GM23248 (cell line): Measurements from ENCODE around the gene NCOA7. TPM values are rescaled to one million over a fixed set of nuclear protein-coding genes. Genes with fewer than 3 reads are reported as not detected.
"Not testable (repeated sequence)": the region's sequence is repeated elsewhere in the genome, so short reads cannot be mapped to it uniquely, and the experiment has no call there.

ENCODE experiments used
- DNase-seq: peaks from one replicate; pipeline ENCODE4 v3.0.0-alpha.2; 2015
- H2AFZ ChIP-seq: fragments of 200-600 bp; sonication (generic); 2 replicates; pipeline ENCODE4 v1.6.1; 2016; ENCODE audit warnings: antibody characterized with exemption
- H3F3A ChIP-seq: fragments of 200-600 bp; sonication (generic); 2 replicates; pipeline ENCODE4 v1.6.1; 2016; ENCODE audit warnings: mild to moderate bottlenecking, antibody characterized with exemption, mixed run types; ENCODE audit not compliant: insufficient read depth
- H3K27ac ChIP-seq: fragments of 200-600 bp; sonication (generic); 2 replicates; pipeline ENCODE4 v1.5.1; 2016; ENCODE audit warnings: mild to moderate bottlenecking
- H3K27me3 ChIP-seq: fragments of 200-600 bp; sonication (generic); replicated peaks from 2 replicates; pipeline ENCODE4 v1.6.1; 2016; ENCODE audit warnings: mild to moderate bottlenecking; ENCODE audit not compliant: insufficient read depth
- H3K36me3 ChIP-seq: fragments of 200-600 bp; sonication (generic); 2 replicates; pipeline ENCODE4 v1.6.1; 2016; ENCODE audit warnings: low read depth, mild to moderate bottlenecking
- H3K4me1 ChIP-seq: fragments of 200-600 bp; sonication (generic); 2 replicates; pipeline ENCODE4 v1.6.1; 2016; ENCODE audit warnings: mild to moderate bottlenecking; ENCODE audit not compliant: insufficient read depth
- H3K4me2 ChIP-seq: fragments of 200-600 bp; sonication (generic); one replicate; pipeline ENCODE4 v1.6.1; 2016; ENCODE audit warnings: mild to moderate bottlenecking; ENCODE audit not compliant: unreplicated experiment
- H3K4me3 ChIP-seq: fragments of 200-600 bp; sonication (generic); 2 replicates; pipeline ENCODE4 v1.5.1; 2016; ENCODE audit warnings: mild to moderate bottlenecking
- H3K79me2 ChIP-seq: fragments of 200-600 bp; sonication (generic); 2 replicates; pipeline ENCODE4 v1.6.1; 2016; ENCODE audit warnings: mild to moderate bottlenecking; ENCODE audit not compliant: insufficient read depth
- H3K9ac ChIP-seq: fragments of 200-600 bp; sonication (generic); 2 replicates; pipeline ENCODE4 v1.6.1; 2016; ENCODE audit warnings: mild to moderate bottlenecking
- H3K9me2 ChIP-seq: fragments of 200-600 bp; sonication (generic); 2 replicates; pipeline ENCODE4 v1.6.1; 2016; ENCODE audit warnings: mixed run types, mild to moderate bottlenecking, moderate library complexity; ENCODE audit not compliant: insufficient read depth
- H3K9me3 ChIP-seq: fragments of 200-600 bp; sonication (generic); one replicate; pipeline ENCODE4 v1.6.1; 2017; ENCODE audit warnings: low read depth
- H4K20me1 ChIP-seq: fragments of 200-600 bp; sonication (generic); 2 replicates; pipeline ENCODE4 v1.6.0; 2016; ENCODE audit not compliant: insufficient read depth
- EZH2 ChIP-seq: fragments of 200-600 bp; sonication (generic); IDR thresholded peaks from 2 replicates; pipeline ENCODE4 v1.6.1; 2018; ENCODE audit warnings: antibody characterized with exemption, mild to moderate bottlenecking; ENCODE audit not compliant: insufficient read depth, poor library complexity, severe bottlenecking
- EZH2phosphoT487 ChIP-seq: fragments of 200-600 bp; sonication (generic); IDR thresholded peaks from 2 replicates; pipeline ENCODE4 v1.6.1; 2018; ENCODE audit warnings: antibody characterized with exemption, moderate library complexity, mild to moderate bottlenecking, low read depth; ENCODE audit not compliant: insufficient read depth
- WGBS, 2 experiments: methylation state at CpG; one replicate each; pipeline ENCODE4 v1.1.6; 2015 to 2017; ENCODE audit warnings: low lambda C conversion rate in 2 of 2, low coverage in 1 of 2; ENCODE audit errors: missing lambda C conversion rate in 2 of 2; 5-methylcytosine and 5-hydroxymethylcytosine counted together
- in situ Hi-C: fragments of 300-500 bp; cut with MboI; formaldehyde crosslinking; loops from 2 replicates; pipeline ENCODE4 v1.15.0; 2020
- polyA plus RNA-seq: library from polyadenylated mRNA; unstranded; fragments of >200 nt; fragmentation: Nextera tagmentation; extraction: Ambion mirVana; gene quantifications from 2 replicates; pipeline ENCODE4 v1.2.1, GENCODE V29; 2016
- total RNA-seq: library from RNA; depleted of rRNA; stranded (reverse); fragments of >200 nt; shearing (Covaris generic); gene quantifications from 2 replicates; pipeline ENCODE4 v1.2.3, GENCODE V29; 2014

Gene NCOA7
- total and polyA plus RNA-seq, 2 experiments from 2014 or later, result 9.5 to 10.2 TPM

DNA sequence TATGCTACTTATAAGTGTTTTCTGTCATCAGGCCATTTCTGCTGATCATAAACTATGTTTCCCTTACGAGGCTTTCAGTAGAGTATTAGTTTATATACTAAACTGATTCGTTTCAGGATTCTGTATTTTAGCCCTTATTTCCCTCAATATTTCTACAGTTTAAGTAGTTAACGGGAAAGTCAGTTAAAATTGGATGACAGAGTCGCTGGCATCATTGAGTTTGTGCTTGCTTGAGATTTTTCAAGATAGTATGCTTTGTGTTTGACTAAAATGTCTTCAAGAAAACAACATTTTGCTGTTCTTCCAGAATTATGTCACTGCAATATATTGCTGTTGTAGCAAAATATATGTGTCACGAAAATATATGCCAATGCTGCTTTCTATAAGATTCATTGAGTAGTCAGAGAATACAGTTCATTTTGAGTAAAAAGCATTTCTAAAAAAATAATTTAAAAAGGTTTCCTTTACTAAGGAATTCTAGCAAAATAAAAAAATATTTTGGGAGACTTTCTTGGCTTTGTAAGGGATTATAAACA is 51.4 kb downstream of the NCOA7 start:
- Histone ChIP-seq H3K4me3 (no peak overlapping the region), H3K9me2 (no peaks in the 10 kb centered on the region), H3K27me3 (no peaks in the 10 kb centered on the region), H4K20me1 (no peaks in the 10 kb centered on the region), H3K36me3 (no peaks in the 10 kb centered on the region), H3K9me3 (no peaks in the 10 kb centered on the region), H3K79me2 (no peaks in the 10 kb centered on the region), H3F3A (no peaks in the 10 kb centered on the region), H3K27ac (no peak overlapping the region), H3K9ac (no peak overlapping the region), H3K4me2 (no peak overlapping the region), H3K4me1 (no peaks in the 10 kb centered on the region), H2AFZ (no peak overlapping the region)
- TF ChIP-seq EZH2phosphoT487 (no peak), EZH2 (no peak)
- no peak for DNase-seq
- WGBS, 2 experiments, result 70 to 71% methylated on average over 5 of the region's 5 CpGs
- in situ Hi-C loops, result no loop called here

DNA sequence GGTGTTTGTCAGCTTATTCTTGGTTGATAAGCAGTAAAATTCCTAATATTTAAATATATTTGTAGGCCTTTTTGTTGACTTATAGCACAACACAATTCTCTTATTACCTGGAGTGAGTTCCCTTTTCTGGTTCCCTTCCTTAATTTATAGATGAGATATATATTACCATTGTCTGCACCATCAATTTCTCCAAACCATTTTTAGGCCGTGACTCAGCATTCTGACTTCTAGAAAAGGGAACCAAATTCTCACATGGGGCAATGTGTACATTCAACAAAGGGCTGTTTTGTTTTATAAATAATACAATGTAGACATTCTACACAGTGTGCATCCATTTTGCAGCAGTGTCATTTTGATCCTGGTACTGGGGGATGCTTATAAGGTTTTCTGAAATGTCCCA is 52.8 kb downstream of the NCOA7 start:
- in situ Hi-C loops, result no loop called here
- DNase-seq, result no peak
- 91 to 95% methylated on average over 1 of the region's 1 CpG for WGBS, 2 experiments
- TF ChIP-seq EZH2, result no peak
- no peak for TF ChIP-seq EZH2phosphoT487
- H2AFZ ChIP-seq, result no peak overlapping the region
- H3K9me2 ChIP-seq, result no peaks in the 10 kb centered on the region
- H3K4me1 ChIP-seq, result no peaks in the 10 kb centered on the region
- no peak overlapping the region for H3K4me2 ChIP-seq
- H3K27me3 ChIP-seq, result no peaks in the 10 kb centered on the region
- H3K79me2 ChIP-seq, result no peaks in the 10 kb centered on the region
- no peaks in the 10 kb centered on the region for H3F3A ChIP-seq
- H3K9me3 ChIP-seq, result no peaks in the 10 kb centered on the region
- no peak overlapping the region for H3K27ac ChIP-seq
- H3K36me3 ChIP-seq, result no peaks in the 10 kb centered on the region
- H3K4me3 ChIP-seq, result no peak overlapping the region
- no peaks in the 10 kb centered on the region for H4K20me1 ChIP-seq
- no peak overlapping the region for H3K9ac ChIP-seq

DNA sequence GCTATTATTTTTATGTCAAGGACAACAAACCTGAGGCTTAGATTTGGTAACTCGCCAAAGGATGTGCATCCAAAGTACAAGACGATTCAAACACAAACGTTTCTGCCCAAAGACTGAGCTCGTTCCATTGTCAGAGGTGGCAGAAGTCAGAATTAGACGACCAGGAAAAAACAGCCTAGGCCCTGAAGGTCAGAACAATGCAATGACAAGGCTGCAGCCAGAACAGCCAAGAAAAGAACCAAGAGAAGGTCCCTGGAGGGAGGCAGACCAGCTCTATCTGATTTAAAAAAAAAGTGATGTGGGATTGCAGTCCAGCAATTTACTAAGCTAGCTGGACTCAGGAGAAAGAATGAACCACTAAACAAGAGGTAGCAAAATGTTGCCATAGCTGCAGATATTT is 54.2 kb downstream of the NCOA7 start:
- DNase-seq, result no peak
- Histone ChIP-seq H3K4me3 (no peak overlapping the region), H2AFZ (no peak overlapping the region), H3F3A (no peaks in the 10 kb centered on the region), H3K9me3 (no peaks in the 10 kb centered on the region), H3K4me1 (no peaks in the 10 kb centered on the region), H3K9ac (no peak overlapping the region), H3K27ac (no peak overlapping the region), H3K79me2 (no peaks in the 10 kb centered on the region), H3K9me2 (no peaks in the 10 kb centered on the region), H4K20me1 (no peaks in the 10 kb centered on the region), H3K27me3 (no peaks in the 10 kb centered on the region), H3K4me2 (no peak overlapping the region), H3K36me3 (no peaks in the 10 kb centered on the region)
- in situ Hi-C loops, result no loop called here
- TF ChIP-seq EZH2phosphoT487 (no peak), EZH2 (no peak)
- 48% methylated on average over 5 of the region's 5 CpGs for WGBS, 2 experiments

DNA sequence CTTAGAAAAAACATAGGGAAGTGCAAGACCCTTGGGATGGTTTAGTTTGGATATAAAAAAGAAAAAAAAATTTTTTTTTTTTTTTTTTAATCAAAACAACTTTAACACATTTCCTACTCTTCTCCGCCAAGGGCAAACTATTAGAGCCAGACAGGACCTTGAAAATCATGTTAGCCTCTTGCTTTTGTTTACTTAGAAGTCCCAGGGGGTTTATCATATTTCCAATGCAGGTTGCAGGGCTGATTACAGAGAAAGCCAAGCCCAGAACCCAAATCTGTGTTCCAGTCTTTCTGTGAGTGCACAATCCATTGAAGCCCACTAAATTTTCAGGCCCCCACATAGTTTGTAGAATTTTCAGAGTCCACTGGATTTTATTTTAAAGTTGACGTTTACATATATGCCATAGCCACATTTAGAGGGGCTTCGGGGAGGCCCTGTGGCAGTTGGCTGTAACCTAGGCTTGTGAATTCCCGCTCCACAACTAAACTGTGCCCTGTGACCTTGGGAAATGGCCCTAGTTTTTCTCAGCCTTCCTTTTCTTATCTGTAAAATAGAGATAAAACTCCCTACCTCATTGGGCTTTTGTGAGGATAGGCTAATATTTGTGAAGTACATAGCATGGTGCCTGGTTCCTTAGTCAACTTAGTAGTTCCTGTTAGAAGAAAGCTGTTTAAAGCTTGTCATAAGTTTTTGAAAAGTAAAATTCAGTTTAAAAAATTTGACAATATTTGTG is 55.7 kb downstream of the NCOA7 start:
- no peak overlapping the region for H3K9ac ChIP-seq
- H3K9me3 ChIP-seq, result no peaks in the 10 kb centered on the region
- H2AFZ ChIP-seq, result no peak overlapping the region
- no peak overlapping the region for H3K4me3 ChIP-seq
- no peaks in the 10 kb centered on the region for H3K27me3 ChIP-seq
- no peaks in the 10 kb centered on the region for H3F3A ChIP-seq
- H3K36me3 ChIP-seq, result no peaks in the 10 kb centered on the region
- DNase-seq, result no peak
- no peaks in the 10 kb centered on the region for H4K20me1 ChIP-seq
- no peak overlapping the region for H3K4me2 ChIP-seq
- no peaks in the 10 kb centered on the region for H3K9me2 ChIP-seq
- no peaks in the 10 kb centered on the region for H3K79me2 ChIP-seq
- in situ Hi-C loops, result no loop called here
- no peak overlapping the region for H3K27ac ChIP-seq
- TF ChIP-seq EZH2 (no peak), EZH2phosphoT487 (no peak)
- no peaks in the 10 kb centered on the region for H3K4me1 ChIP-seq
- WGBS, 2 experiments, result 82 to 88% methylated on average over 4 of the region's 4 CpGs

DNA sequence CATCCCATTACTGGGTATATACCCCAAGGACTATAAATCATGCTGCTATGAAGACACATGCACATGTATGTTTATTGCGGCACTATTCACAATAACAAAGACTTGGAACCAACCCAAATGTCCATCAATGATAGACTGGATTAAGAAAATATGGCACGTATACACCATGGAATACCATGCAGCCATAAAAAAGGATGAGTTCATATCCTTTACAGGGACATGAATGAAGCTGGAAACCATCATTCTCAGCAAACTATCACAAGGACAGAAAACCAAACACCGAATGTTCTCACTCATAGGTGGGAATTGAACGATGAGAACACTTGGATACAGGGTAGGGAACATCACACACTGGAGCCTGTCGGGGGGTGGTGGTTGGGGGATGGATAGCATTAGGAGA is 57.5 kb downstream of the NCOA7 start:
- H3K4me3 ChIP-seq, in situ Hi-C loops, H2AFZ ChIP-seq, H3K9ac ChIP-seq, H3K27ac ChIP-seq, H4K20me1 ChIP-seq, H3K27me3 ChIP-seq, H3K79me2 ChIP-seq, H3K4me1 ChIP-seq, H3F3A ChIP-seq, H3K4me2 ChIP-seq, H3K9me3 ChIP-seq, H3K36me3 ChIP-seq, DNase-seq, H3K9me2 ChIP-seq: not testable (repeated sequence)
- WGBS, 2 experiments, result 92% methylated on average over 5 of the region's 5 CpGs
